ENCODE measurements around the gene SPEM2. TPM values are rescaled to one million over a fixed set of nuclear protein-coding genes. Genes with fewer than 3 reads are reported as not detected.

Gene SPEM2
- total RNA-seq, 2 experiments from 2014 or later = not detected

GRCh38 chr17:7388856-7389255, 36.6 kb upstream of the SPEM2 start:
- no peak for ATAC-seq
- intact Hi-C loops (cut with micrococcal nuclease) = no loop called here
- Mint-ChIP-seq H3K9me3 (no peaks in the 10 kb centered on the region), H3K27ac (no peak overlapping the region), H3K4me1 (ENCODE audit: low read depth) (peaks cover 27% of the 10 kb centered on the region), H3K4me3 (no peak overlapping the region), H3K27me3 (no peaks in the 10 kb centered on the region), H3K36me3 (ENCODE audit: low read depth) (peaks cover 28% of the 10 kb centered on the region)
- no peak for TF ChIP-seq CTCF (IDR thresholded peaks at IDR 0.05)
- no peak for DNase-seq
- CTCF ChIA-PET = interaction anchor here (1.1 to 2.2 kb wide), 4 partner anchors 9 to 244 kb away, joined by 3 to 10 read pairs (median 4); partner anchors contain the start of gene TMEM95
- POLR2A ChIA-PET = interaction anchor here (1.1 to 1.5 kb wide), 2 partner anchors 9 to 97 kb away, joined by 3 to 6 read pairs; partner anchors contain the start of gene TNK1

GRCh38 chr17:7389924-7390910, 35.2 kb upstream of the SPEM2 start:
- Mint-ChIP-seq H3K36me3 (ENCODE audit: low read depth) (peaks cover 32% of the 10 kb centered on the region), H3K4me1 (ENCODE audit: low read depth) (peaks cover 27% of the 10 kb centered on the region), H3K9me3 (no peaks in the 10 kb centered on the region), H3K27ac (no peak overlapping the region), H3K27me3 (no peaks in the 10 kb centered on the region), H3K4me3 (no peak overlapping the region)
- intact Hi-C loops (cut with micrococcal nuclease) = no loop called here
- no peak for DNase-seq
- POLR2A ChIA-PET = interaction anchor here (1.1 to 1.5 kb wide), 4 partner anchors 10 to 96 kb away, joined by 3 to 6 read pairs (median 3); partner anchors contain the start of genes TMEM256 and TNK1
- CTCF ChIA-PET = interaction anchor here (1.4 to 2.2 kb wide), 3 partner anchors 35 to 170 kb away, joined by 5 to 10 read pairs (median 5); partner anchors contain the start of gene TMEM95
- TF ChIP-seq CTCF (IDR thresholded peaks at IDR 0.05) = no peak
- no peak for ATAC-seq

GRCh38 chr17:7391307-7391706, 34.1 kb upstream of the SPEM2 start:
- Mint-ChIP-seq H3K9me3 (no peaks in the 10 kb centered on the region), H3K4me3 (no peak overlapping the region), H3K27ac (peak overlapping the region; percentile 10), H3K4me1 (ENCODE audit: low read depth) (peaks cover 27% of the 10 kb centered on the region), H3K36me3 (ENCODE audit: low read depth) (peaks cover 32% of the 10 kb centered on the region), H3K27me3 (no peaks in the 10 kb centered on the region)
- ChIA-PET CTCF (no interaction called here), POLR2A (interaction anchor here (1.2 kb wide), 2 partner anchors 12 to 37 kb away, joined by 3 read pairs; partner anchors contain the start of gene TMEM256)
- DNase-seq (no peak), ATAC-seq (no peak)
- TF ChIP-seq CTCF (IDR thresholded peaks at IDR 0.05) = no peak
- intact Hi-C loops (cut with micrococcal nuclease) = no loop called here

- no peaks in the 10 kb centered on the region for H3K9me3 Mint-ChIP-seq
- no peak for ATAC-seq
- intact Hi-C loops (cut with micrococcal nuclease) = no loop called here
- peaks cover 32% of the 10 kb centered on the region for H3K36me3 Mint-ChIP-seq (ENCODE audit: low read depth)
- peak overlapping the region; percentile 97 for H3K4me3 Mint-ChIP-seq
- H3K27ac Mint-ChIP-seq = peak overlapping the region; percentile 63
- CTCF ChIA-PET = interaction anchor here (1.2 to 2.4 kb wide), 4 partner anchors 9 to 168 kb away, joined by 3 to 9 read pairs (median 6); partner anchors contain the start of gene SENP3
- POLR2A ChIA-PET = interaction anchor here (0.9 to 2.5 kb wide), 3 partner anchors 8 to 91 kb away, joined by 3 to 11 read pairs (median 4); partner anchors contain the start of genes POLR2A and TMEM256
- H3K4me1 Mint-ChIP-seq (ENCODE audit: low read depth) = peaks cover 27% of the 10 kb centered on the region
- TF ChIP-seq CTCF (IDR thresholded peaks at IDR 0.05) = no peak
- no peaks in the 10 kb centered on the region for H3K27me3 Mint-ChIP-seq
- DNase-seq = no peak
Measured at GRCh38 chr17:7392696-7393612, 32.5 kb upstream of the SPEM2 start.
